ENCODE results near the gene CEP120.
"Not testable (repeated sequence)": the region's sequence is repeated elsewhere in the genome, so short reads cannot be mapped to it uniquely, and the experiment has no call there.

Gene CEP120

GRCh38 chr5:123371575-123372179 is 51.5 kb downstream of the CEP120 start:
- peak; percentile 33 for DNase-seq

GRCh38 chr5:123369371-123369968 is 53.7 kb downstream of the CEP120 start:
- no peak for DNase-seq

- DNase-seq: no peak
Measured at GRCh38 chr5:123367739-123368138, 55.5 kb downstream of the CEP120 start.

GRCh38 chr5:123365156-123365555 is 58.0 kb downstream of the CEP120 start:
- DNase-seq: no peak

- DNase-seq: no peak
Measured at GRCh38 chr5:123364441-123365155, 58.6 kb downstream of the CEP120 start.

- no peak for DNase-seq
Measured at GRCh38 chr5:123360910-123361309, 62.3 kb downstream of the CEP120 start.

DNA sequence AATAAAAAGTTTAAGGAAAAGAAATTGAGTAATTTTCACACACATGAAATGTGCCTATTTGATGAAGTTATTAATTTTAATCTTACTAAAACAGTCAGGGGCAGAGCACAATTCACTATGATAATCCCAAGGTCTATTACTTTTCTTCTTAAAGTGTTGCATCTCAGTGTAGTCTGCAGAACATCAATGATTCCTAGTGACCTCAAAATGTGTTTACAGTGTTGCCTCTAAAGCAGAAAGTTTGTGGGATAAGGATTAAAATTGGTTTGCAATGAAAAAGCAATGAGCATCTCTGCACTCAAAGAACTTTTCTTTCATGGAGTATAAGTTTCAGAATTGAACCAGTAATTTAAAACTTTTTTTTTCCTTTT is 63.0 kb downstream of the CEP120 start:
- no peak for DNase-seq

DNA sequence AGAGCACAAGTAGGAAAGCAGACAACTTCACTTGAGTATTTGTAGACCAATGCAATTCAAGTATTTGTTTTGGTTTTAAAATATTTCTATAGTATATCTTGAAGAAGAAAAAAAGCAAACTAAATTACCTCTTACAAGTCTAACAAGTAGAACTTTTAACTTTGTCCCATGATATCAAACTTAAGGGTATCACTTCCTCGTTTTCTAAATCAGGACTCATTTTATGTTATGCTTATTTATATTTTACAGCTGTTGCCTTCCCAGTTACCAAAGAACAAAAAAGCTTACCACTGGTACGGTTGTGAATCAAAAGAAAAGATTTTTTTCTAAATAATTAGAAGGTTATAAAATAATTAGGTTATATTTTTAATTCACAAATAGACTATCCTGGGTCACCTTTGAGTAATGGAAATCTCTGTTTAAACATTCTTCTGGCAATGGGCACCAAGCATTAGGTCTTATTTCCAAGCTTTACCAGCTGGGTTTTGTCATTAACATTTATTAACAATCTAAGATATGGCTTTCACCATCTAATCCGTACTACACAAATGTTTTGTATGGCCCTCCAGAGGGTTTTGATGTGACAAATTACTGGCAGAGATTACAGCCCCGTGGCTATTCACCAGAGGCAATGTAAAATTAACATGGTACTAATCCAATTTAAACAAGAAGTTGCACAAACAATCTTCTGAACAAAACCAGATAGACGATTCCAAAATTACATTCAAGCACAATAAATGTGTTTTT is 63.6 kb downstream of the CEP120 start:
- no peak for DNase-seq

- no peak for DNase-seq
Measured at GRCh38 chr5:123358751-123359150, 64.5 kb downstream of the CEP120 start.

DNA sequence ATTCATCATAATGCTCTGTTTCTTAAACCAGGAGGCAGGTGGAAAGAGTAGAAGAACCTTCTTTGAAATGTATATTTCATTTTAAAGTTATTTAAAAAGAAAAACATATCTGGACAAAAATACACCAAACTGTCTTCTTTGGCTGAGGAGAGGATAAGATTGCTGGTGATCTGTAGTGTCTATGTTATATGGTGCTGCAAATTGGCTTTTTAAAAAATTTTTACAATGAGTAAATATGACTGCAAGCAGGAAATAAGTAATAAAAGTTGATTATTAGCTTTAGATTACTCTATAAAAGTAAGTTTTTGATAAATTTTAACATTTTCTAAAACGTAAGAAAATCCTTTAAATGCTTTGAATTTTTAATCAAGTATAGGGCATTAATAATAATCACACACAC is 64.9 kb downstream of the CEP120 start:
- DNase-seq: no peak

DNA sequence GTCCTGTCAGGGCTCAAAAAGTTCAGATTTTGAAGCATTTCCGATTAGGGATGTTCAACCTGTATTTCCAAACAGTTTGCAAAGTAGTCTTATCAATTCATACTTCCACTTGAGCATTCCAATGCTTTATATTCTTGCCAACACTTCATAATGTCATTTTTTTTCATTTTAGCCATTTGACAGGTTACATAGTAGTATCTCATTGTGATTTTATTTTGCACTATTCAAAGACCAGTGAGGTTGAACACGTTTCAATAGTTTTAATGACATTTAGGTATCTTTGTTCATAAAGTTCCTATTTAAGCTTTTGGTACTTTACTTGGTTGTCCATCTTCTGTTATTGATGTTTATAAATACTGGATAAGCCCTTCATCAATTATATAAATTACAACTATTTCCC is 71.4 kb downstream of the CEP120 start:
- no peak for DNase-seq

DNA sequence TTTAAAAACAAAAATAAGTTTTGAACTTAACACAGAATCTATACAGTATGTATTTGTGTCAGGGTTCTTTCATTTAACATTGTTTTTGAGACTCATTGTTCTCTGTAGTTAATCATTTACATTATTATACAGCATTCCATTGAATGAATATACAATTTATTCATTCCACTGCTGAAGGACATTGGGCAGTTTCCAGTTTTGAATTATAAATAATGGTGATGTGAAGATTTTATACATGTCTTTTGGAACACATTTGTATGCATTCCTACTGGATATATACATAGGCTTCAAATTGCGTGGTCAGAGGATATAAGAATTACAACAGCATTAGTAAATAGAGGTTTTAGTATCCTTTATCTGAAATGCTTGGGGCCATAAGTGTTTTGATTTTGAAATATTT is 72.0 kb downstream of the CEP120 start:
- DNase-seq: no peak

GRCh38 chr5:123350742-123351141 is 72.5 kb downstream of the CEP120 start:
- no peak for DNase-seq

GRCh38 chr5:123344816-123345426 is 78.3 kb downstream of the CEP120 start:
- no peak for DNase-seq

DNA sequence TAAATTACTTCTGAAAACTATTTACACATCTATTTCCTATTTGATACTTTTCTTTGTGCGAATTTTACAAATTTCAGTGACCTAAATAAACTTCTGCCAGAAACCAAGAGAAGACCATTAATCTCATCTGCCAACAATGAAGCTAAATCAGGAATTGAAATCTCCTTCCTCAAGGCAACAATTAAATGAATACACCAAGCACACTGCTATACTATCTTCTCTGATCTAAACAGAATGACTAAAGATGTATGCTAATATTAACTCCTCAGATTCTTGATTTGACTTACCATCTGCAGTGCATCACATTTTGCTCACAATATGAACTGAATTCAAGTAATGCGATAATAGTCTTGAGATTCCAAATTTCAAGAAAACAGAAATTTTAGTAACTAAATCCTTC is 82.3 kb downstream of the CEP120 start:
- no peak for DNase-seq

DNA sequence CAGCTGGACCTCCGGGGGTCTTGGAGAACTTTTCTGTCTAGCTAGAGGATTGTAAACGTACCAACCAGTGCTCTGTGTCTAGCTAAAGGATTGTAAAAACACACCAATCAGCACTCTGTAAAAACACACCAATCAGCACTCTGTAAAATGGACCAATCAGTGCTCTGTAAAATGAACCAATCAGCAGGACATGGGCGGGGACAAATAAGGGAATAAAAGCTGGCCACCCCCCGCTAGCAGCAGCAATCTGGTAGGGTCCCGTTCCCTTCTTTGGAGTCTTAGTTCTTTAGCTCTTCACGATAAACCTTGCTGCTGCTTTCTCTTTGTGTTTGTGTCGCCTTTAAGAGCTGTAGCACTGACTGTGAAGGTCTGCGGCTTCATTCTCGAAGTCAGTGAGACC is 114.8 kb downstream of the CEP120 start:
- DNase-seq: not testable (repeated sequence)

DNA sequence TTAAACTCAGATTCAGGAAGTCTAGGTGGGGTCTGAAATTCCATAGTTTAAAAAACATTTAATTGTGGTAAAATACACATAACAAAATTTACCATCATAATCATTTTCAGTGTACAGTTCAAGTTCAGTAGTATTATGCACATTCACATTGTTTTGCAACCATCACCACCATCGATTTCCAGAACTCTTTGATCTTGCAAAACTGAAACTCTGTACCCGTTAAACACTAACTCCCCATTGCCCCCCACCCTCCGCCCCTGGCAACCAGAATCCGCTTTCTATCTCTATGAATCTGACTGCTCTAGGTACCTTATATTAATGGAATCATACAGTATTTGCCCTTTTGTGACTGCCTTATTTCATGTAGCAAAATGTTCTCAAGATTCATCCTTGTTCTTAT is 117.5 kb downstream of the CEP120 start:
- DNase-seq: no peak

DNA sequence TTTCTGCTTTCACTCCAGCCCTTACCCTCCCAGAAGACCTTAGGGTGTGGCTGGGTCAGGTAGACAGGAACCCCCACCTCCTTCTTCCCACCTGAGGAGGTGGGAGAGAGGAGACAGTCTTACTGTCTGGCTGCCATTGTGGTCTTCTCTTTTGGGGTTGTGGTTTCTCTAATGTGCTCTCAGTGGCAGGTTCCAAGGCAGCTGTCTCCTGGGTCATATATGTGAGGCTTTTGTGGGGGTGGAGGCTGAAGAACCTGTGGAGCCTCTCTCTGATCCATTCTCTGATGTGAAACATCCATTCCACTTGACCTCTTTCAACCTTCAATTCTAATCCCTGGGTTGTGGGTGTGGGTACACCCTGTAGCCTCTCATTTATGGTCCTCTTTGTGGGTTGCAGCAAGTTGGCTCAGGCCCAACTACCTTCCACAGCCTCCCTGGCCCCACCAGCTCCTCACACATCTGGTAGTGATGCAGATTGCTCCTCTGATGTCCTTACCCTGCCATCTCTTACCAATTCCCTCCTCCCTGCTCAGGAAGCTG is 118.4 kb downstream of the CEP120 start:
- no peak for DNase-seq

GRCh38 chr5:123303802-123304201 is 119.4 kb downstream of the CEP120 start:
- DNase-seq: no peak

GRCh38 chr5:123300266-123300665 is 122.9 kb downstream of the CEP120 start:
- DNase-seq: no peak

DNA sequence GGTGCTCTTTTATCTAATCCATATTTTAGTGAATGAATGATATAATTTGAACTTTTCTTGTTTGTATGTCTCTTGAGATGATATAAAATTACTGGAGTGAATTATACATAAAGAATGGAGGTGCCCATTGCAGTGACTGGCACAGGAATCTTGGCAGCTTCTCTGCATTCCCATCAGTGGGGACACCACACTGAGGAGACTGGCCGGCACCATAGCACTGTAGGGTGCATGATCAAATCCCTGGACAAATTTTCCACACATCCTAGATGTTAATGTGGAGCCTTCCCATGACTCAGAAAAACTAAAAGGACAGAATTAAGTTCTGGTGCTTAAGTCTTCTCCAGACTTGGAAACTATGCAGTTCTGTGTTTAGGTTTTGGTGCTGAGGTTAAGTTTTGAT is 124.1 kb downstream of the CEP120 start:
- DNase-seq: no peak

DNA sequence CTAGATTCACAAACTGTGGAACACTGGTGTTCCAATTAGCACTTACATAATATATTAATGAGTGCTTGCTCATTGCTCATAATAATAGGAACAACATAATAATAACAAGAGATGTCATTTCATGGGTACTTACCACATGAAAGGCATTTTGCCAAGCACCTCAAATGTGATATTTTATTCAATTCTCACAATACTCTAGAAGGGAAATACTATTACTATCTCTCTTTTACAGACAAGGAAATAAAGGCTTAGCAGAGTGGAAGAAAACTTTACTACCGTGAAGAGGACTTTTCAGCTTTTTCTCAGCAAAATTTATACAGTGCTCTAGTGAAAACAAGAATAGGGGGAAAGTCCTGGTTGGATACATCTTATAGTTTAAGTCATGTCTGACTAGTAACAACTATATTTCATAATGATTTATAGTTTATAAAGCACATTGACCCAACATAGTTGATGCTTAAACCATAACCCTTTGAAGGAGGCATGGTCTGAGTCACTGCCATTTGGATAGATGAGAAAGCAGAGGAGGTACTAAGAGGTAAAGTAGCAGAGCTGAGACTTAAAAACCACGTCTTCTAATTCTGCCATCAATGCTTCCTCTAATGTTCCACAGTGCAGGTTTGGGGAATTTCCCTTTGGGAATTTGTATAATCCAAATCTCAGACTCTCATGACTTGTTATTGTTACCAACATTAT is 124.7 kb downstream of the CEP120 start:
- no peak for DNase-seq

All from activated CD8-positive, alpha-beta memory T cell treated with anti-CD3 and anti-CD28 coated beads, Interleukin-2, amount 50 U/mL, for 4 hours (primary cell).